H9 (cell line): ENCODE measurements around the gene NPR1. TPM values are rescaled to one million over a fixed set of nuclear protein-coding genes. Genes with fewer than 3 reads are reported as not detected.

Source experiments
- DNase-seq: peaks from one replicate; pipeline ENCODE4 v3.0.0-alpha.2; 2017
- H2AFZ ChIP-seq: one replicate; pipeline ENCODE4 v1.6.1; 2013; ENCODE audit warnings: mild to moderate bottlenecking, low read length, control low read depth, moderate library complexity
- H2AK5ac ChIP-seq: 2 replicates; pipeline ENCODE4 v1.6.1; 2013; ENCODE audit warnings: low read length, control low read depth, mixed read lengths; ENCODE audit not compliant: insufficient read length
- H2BK120ac ChIP-seq: one replicate; pipeline ENCODE4 v1.6.1; 2013; ENCODE audit warnings: low read depth, mild to moderate bottlenecking, low read length, control low read depth, inconsistent platforms; ENCODE audit not compliant: poor library complexity, severe bottlenecking
- H2BK12ac ChIP-seq: 2 replicates; pipeline ENCODE4 v1.6.1; 2013; ENCODE audit warnings: low read length, control low read depth, mixed read lengths, low read depth; ENCODE audit not compliant: insufficient read length
- H2BK15ac ChIP-seq: 2 replicates; pipeline ENCODE4 v1.6.1; 2013; ENCODE audit warnings: low read depth, low read length, control low read depth
- H2BK20ac ChIP-seq: one replicate; pipeline ENCODE4 v1.6.1; 2013; ENCODE audit warnings: low read depth, mild to moderate bottlenecking, low read length, control low read depth, inconsistent platforms; ENCODE audit not compliant: poor library complexity, severe bottlenecking
- H2BK5ac ChIP-seq: 2 replicates; pipeline ENCODE4 v1.6.1; 2013; ENCODE audit warnings: low read length, control low read depth, mixed read lengths; ENCODE audit not compliant: insufficient read length
- H3K14ac ChIP-seq: 2 replicates; pipeline ENCODE4 v1.6.1; 2013; ENCODE audit warnings: low read length, control low read depth; ENCODE audit not compliant: insufficient read depth
- H3K18ac ChIP-seq: 2 replicates; pipeline ENCODE4 v1.6.1; 2013; ENCODE audit warnings: low read depth, mild to moderate bottlenecking, mixed read lengths, low read length, control low read depth; ENCODE audit not compliant: insufficient read length
- H3K23ac ChIP-seq: 2 replicates; pipeline ENCODE4 v1.6.1; 2013; ENCODE audit warnings: low read length, control low read depth, mixed read lengths, low read depth; ENCODE audit not compliant: insufficient read length
- H3K23me2 ChIP-seq: 2 replicates; pipeline ENCODE4 v1.6.1; 2013; ENCODE audit warnings: low read depth, mild to moderate bottlenecking, mixed read lengths, low read length, control low read depth; ENCODE audit not compliant: insufficient read length, poor library complexity, severe bottlenecking
- H3K27ac ChIP-seq: 2 replicates; pipeline ENCODE4 v1.5.1; 2013; ENCODE audit warnings: low read length, control low read depth, mixed read lengths, low read depth; ENCODE audit not compliant: insufficient read length
- H3K27me3 ChIP-seq: 2 replicates; pipeline ENCODE4 v1.6.1; 2013; ENCODE audit warnings: low read length, control low read depth, inconsistent platforms; ENCODE audit not compliant: insufficient read depth
- H3K4ac ChIP-seq: 2 replicates; pipeline ENCODE4 v1.6.1; 2013; ENCODE audit warnings: low read depth, mild to moderate bottlenecking, control low read depth, inconsistent platforms, low read length, moderate library complexity
- H3K4me1 ChIP-seq: 2 replicates; pipeline ENCODE4 v1.6.1; 2013; ENCODE audit warnings: low read length, control low read depth, inconsistent platforms; ENCODE audit not compliant: insufficient read depth
- H3K4me2 ChIP-seq: 2 replicates; pipeline ENCODE4 v1.6.1; 2013; ENCODE audit warnings: low read length, control low read depth, mixed read lengths; ENCODE audit not compliant: insufficient read length, insufficient read depth
- H3K56ac ChIP-seq: 2 replicates; pipeline ENCODE4 v1.6.1; 2013; ENCODE audit warnings: low read depth, mild to moderate bottlenecking, mixed read lengths, low read length, control low read depth; ENCODE audit not compliant: insufficient read length
- H3K79me1 ChIP-seq: 2 replicates; pipeline ENCODE4 v1.6.1; 2013; ENCODE audit warnings: low read depth, mild to moderate bottlenecking, moderate library complexity, low read length, control low read depth, inconsistent platforms; ENCODE audit not compliant: insufficient read depth, poor library complexity, severe bottlenecking
- H3K79me2 ChIP-seq: 2 replicates; pipeline ENCODE4 v1.6.1; 2013; ENCODE audit warnings: low read length, control low read depth, inconsistent platforms; ENCODE audit not compliant: insufficient read depth
- H3K9ac ChIP-seq: 2 replicates; pipeline ENCODE4 v1.6.1; 2013; ENCODE audit warnings: low read length, control low read depth, mixed read lengths; ENCODE audit not compliant: insufficient read length; ENCODE audit errors: extremely low read depth
- H3K9me3 ChIP-seq: one replicate; pipeline ENCODE4 v1.6.1; 2013; ENCODE audit warnings: low read depth, low read length, inconsistent platforms; ENCODE audit not compliant: control insufficient read depth
- H3T11ph ChIP-seq: one replicate; pipeline ENCODE4 v1.6.1; 2013; ENCODE audit warnings: mild to moderate bottlenecking, low read length, control low read depth, inconsistent platforms
- H4K20me1 ChIP-seq: one replicate; pipeline ENCODE4 v1.6.1; 2013; ENCODE audit not compliant: control insufficient read depth, insufficient read length, insufficient read depth
- H4K5ac ChIP-seq: 2 replicates; pipeline ENCODE4 v1.6.1; 2013; ENCODE audit warnings: low read depth, mild to moderate bottlenecking, mixed read lengths, low read length, control low read depth; ENCODE audit not compliant: insufficient read length
- H4K8ac ChIP-seq: replicated peaks from 2 replicates; pipeline ENCODE4 v1.6.1; 2013; ENCODE audit warnings: low read length, control low read depth, mixed read lengths, low read depth; ENCODE audit not compliant: insufficient read length
- H4K91ac ChIP-seq: 2 replicates; pipeline ENCODE4 v1.6.1; 2013; ENCODE audit warnings: low read depth, mild to moderate bottlenecking, moderate library complexity, mixed read lengths, low read length, control low read depth; ENCODE audit not compliant: insufficient read length
- H3K27ac Mint-ChIP-seq, 3 experiments: 2 replicates in 2 of 3; 3 replicates in 1 of 3; pipeline ENCODE4 v1.8.0; 2020 to 2021; ENCODE audit warnings: mixed read lengths in 3 of 3, mild to moderate bottlenecking in 1 of 3, moderate library complexity in 1 of 3
- H3K27me3 Mint-ChIP-seq: 2 replicates; pipeline ENCODE4 v1.8.0; 2021; ENCODE audit warnings: low read depth, mild to moderate bottlenecking, moderate library complexity, mixed read lengths
- H3K36me3 Mint-ChIP-seq, 3 experiments: 2 replicates in 2 of 3; 3 replicates in 1 of 3; pipeline ENCODE4 v1.8.0; 2020 to 2021; ENCODE audit warnings: low read depth in 3 of 3, mixed read lengths in 3 of 3; ENCODE audit not compliant: insufficient read depth in 1 of 3
- H3K4me1 Mint-ChIP-seq, 2 experiments: 2 replicates each; pipeline ENCODE4 v1.8.0; 2020; ENCODE audit warnings: mixed read lengths in 2 of 2
- H3K4me3 Mint-ChIP-seq, 2 experiments: 2 replicates in 1 of 2; 3 replicates in 1 of 2; pipeline ENCODE4 v1.8.0; 2020 to 2021; ENCODE audit warnings: mild to moderate bottlenecking in 2 of 2, mixed read lengths in 2 of 2, moderate library complexity in 1 of 2
- H3K9me3 Mint-ChIP-seq, 2 experiments: 2 replicates in 1 of 2; 3 replicates in 1 of 2; pipeline ENCODE4 v1.8.0; 2020; ENCODE audit warnings: mild to moderate bottlenecking in 2 of 2, mixed read lengths in 2 of 2, moderate library complexity in 1 of 2
- WGBS: extraction: QIAGEN DNeasy Blood & Tissue Kit; methylation state at CpG from one replicate; pipeline ENCODE4 v1.1.7; 2013; ENCODE audit warnings: missing lambda C conversion rate, low lambda C conversion rate, mixed read lengths; ENCODE audit not compliant: insufficient read length; ENCODE audit errors: extremely low coverage; 5-methylcytosine and 5-hydroxymethylcytosine counted together
- total RNA-seq: library from RNA; stranded (reverse); gene quantifications from 2 replicates; pipeline ENCODE4 v1.2.1, GENCODE V29; 2021
- TF ChIP-seq, protein P1 (sequence below): fragments of 200-600 bp; sonication (generic); conservative IDR thresholded peaks from 3 replicates; pipeline ENCODE4 v1.8.0; 2021; ENCODE audit warnings: antibody characterized with exemption, mild to moderate bottlenecking

NPR1 gene
- total RNA-seq, 1 experiment from 2014 or later, result 8.6 TPM

DNA sequence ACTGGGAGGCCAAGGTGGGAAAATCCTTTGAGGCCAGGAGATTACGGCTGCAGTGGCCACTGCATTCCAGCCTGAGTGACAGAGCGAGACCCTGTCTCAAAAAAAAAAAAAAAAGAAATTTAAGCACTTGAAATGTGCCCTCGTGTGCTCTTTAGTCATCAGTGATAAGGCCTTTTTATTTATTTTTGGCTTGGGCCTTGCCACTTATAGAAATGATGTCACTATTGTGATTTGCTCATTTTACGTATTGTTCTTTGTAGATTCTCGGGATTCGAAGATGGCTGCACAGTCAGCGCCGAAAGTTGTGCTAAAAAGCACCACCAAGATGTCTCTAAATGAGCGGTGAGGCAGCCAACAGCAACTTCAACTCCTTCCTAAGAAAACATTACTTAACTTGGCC, 42.2 kb upstream of the NPR1 start:
- no peak overlapping the region for H3T11ph ChIP-seq
- H4K5ac ChIP-seq, result no peak overlapping the region
- peaks cover 12% of the 10 kb centered on the region for H3K23me2 ChIP-seq
- H2AFZ ChIP-seq, result no peak overlapping the region
- no peak overlapping the region for H3K23ac ChIP-seq
- TF ChIP-seq, protein P1, sequence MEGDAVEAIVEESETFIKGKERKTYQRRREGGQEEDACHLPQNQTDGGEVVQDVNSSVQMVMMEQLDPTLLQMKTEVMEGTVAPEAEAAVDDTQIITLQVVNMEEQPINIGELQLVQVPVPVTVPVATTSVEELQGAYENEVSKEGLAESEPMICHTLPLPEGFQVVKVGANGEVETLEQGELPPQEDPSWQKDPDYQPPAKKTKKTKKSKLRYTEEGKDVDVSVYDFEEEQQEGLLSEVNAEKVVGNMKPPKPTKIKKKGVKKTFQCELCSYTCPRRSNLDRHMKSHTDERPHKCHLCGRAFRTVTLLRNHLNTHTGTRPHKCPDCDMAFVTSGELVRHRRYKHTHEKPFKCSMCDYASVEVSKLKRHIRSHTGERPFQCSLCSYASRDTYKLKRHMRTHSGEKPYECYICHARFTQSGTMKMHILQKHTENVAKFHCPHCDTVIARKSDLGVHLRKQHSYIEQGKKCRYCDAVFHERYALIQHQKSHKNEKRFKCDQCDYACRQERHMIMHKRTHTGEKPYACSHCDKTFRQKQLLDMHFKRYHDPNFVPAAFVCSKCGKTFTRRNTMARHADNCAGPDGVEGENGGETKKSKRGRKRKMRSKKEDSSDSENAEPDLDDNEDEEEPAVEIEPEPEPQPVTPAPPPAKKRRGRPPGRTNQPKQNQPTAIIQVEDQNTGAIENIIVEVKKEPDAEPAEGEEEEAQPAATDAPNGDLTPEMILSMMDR, result no peak
- H2BK20ac ChIP-seq, result no peak overlapping the region
- H2BK120ac ChIP-seq, result no peak overlapping the region
- H2AK5ac ChIP-seq, result no peak overlapping the region
- WGBS, result no CpG with 5 or more reads among the region's 9 CpGs
- H3K27me3 ChIP-seq, result no peaks in the 10 kb centered on the region
- no peaks in the 10 kb centered on the region for H3K4me1 ChIP-seq
- no peak overlapping the region for H2BK12ac ChIP-seq
- DNase-seq, result no peak
- Mint-ChIP-seq H3K27me3 (no peaks in the 10 kb centered on the region), H3K36me3 (peaks cover 43 to 71% (median 59%) of the 10 kb centered on the region in 3 experiments), H3K4me3 (peak overlapping the region; percentile 75 to 99; a peak in 3 of 5 replicates), H3K27ac (no peak overlapping the region; a peak in 1 of 7 replicates), H3K9me3 (peaks cover 0 to 3% of the 10 kb centered on the region in 2 experiments; a peak in 1 of 5 replicates), H3K4me1 (peaks cover 13 to 16% of the 10 kb centered on the region in 2 experiments)
- no peak overlapping the region for H3K27ac ChIP-seq
- no peak overlapping the region for H2BK5ac ChIP-seq
- H3K9ac ChIP-seq, result no peak overlapping the region
- no peak overlapping the region for H2BK15ac ChIP-seq
- H3K79me2 ChIP-seq, result peaks cover 4% of the 10 kb centered on the region; the same call in 1 of the 2 replicates
- H4K91ac ChIP-seq, result no peak overlapping the region
- H4K20me1 ChIP-seq, result no peaks in the 10 kb centered on the region
- no peak overlapping the region for H3K56ac ChIP-seq
- no peak overlapping the region for H3K18ac ChIP-seq
- no peaks in the 10 kb centered on the region for H3K9me3 ChIP-seq
- H3K79me1 ChIP-seq, result no peaks in the 10 kb centered on the region
- no peak overlapping the region for H4K8ac ChIP-seq
- H3K4me2 ChIP-seq, result no peak overlapping the region
- no peak overlapping the region for H3K4ac ChIP-seq
- no peak overlapping the region for H3K14ac ChIP-seq
